NCI-H345 treated with DMSO at 0.1 percent for 48 hours (cell line): ENCODE data around the gene FEM1A.
"Not testable (repeated sequence)": the region's sequence is repeated elsewhere in the genome, so short reads cannot be mapped to it uniquely, and the experiment has no call there.

ENCODE experiments used
- DNase-seq: peaks from one replicate; lab custom pipeline; 2025; ENCODE audit not compliant: unreplicated experiment; lab: John Stamatoyannopoulos, UW

The FEM1A gene

GRCh38 chr19:4845975-4846374 lies 54.4 kb downstream of the FEM1A start:
- not testable (repeated sequence) for DNase-seq

DNA sequence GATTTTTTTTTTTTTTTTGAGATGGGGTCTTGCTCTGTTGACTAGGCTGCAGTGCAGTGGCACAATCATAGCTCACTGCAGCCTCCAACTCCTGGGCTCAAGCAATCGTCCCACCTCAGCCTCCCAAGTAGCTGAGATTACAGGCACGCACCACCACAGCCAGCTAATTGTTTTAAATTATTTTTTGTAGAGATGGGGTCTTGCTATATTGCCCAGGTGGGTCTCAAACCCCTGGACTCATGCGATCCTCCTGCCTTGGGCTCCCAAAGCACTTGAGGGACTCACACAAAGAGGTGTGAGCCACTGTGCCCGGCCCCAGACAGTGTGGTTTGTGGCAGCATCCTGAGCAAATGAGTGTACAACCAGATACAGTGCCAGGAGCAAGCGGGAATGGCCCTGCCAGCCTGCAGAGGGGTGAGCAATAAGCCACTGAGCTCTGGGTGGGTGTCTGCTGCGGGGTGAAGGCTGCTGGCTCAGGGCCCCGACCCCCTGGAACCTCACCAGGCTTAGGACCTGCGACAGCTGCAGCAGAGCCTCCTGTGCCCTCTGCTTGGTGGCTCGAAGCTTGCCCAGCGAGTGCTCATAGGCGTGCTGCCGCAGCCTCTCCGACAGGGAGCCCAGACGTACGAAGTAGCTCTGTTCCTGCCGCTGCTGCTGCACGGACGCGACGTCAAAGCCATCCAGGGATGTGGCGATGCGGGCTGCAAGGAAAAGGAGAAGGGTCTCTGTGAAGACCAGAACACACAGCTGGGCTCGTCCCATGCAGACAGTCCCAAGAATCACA lies 55.8 kb downstream of the FEM1A start:
- no peak for DNase-seq

DNA sequence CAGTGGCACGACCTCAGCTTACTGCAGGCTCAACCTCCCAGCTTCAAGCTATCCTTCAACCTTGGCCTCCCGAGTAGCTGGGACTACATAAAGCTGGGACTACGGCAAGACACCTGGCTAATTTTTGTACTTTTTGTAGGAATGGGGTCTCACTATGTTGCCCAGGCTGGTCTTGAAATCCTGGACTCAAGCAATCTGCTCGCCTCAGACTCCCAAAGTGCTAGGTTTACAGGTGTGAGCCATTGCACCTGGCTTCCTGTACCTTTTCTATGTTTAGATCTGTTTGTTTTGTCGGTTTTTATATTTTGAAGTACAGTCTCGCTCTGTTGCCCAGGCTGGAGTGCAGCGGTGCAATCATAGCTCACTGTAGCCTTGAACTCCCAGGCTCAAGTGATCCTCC lies 57.5 kb downstream of the FEM1A start:
- no peak for DNase-seq
